Measurements from ENCODE around the gene TRRAP.

Gene TRRAP

GRCh38 chr7:98994046-98994944 is 116.0 kb downstream of the TRRAP start:
- DNase-seq: no peak

GRCh38 chr7:98995111-98995510 is 116.8 kb downstream of the TRRAP start:
- DNase-seq: no peak

- no peak for DNase-seq
These were observed 117.3 kb downstream of the TRRAP start for GRCh38 chr7:98995523-98996149.

- no peak for DNase-seq
These were observed 117.8 kb downstream of the TRRAP start for GRCh38 chr7:98996150-98996552.

- DNase-seq: no peak
These were observed 119.5 kb downstream of the TRRAP start for GRCh38 chr7:98997846-98998245.

- no peak for DNase-seq
These were observed 120.7 kb downstream of the TRRAP start for GRCh38 chr7:98998821-98999725.

GRCh38 chr7:99000196-99000903 is 122.0 kb downstream of the TRRAP start:
- DNase-seq: no peak

- no peak for DNase-seq
These were observed 122.7 kb downstream of the TRRAP start for GRCh38 chr7:99000904-99001465.

- DNase-seq: no peak
These were observed 123.3 kb downstream of the TRRAP start for GRCh38 chr7:99001482-99002147.

- no peak for DNase-seq
These were observed 124.0 kb downstream of the TRRAP start for GRCh38 chr7:99002148-99002826.

GRCh38 chr7:99002827-99003212 is 124.5 kb downstream of the TRRAP start:
- DNase-seq: no peak

GRCh38 chr7:99003419-99003818 is 125.1 kb downstream of the TRRAP start:
- no peak for DNase-seq

GRCh38 chr7:99004216-99004615 is 125.9 kb downstream of the TRRAP start:
- DNase-seq: no peak

GRCh38 chr7:99004781-99005500 is 126.6 kb downstream of the TRRAP start:
- no peak for DNase-seq

GRCh38 chr7:99005776-99006175 is 127.4 kb downstream of the TRRAP start:
- no peak for DNase-seq

GRCh38 chr7:99006739-99007424 is 128.6 kb downstream of the TRRAP start:
- no peak for DNase-seq

GRCh38 chr7:99008181-99008631 is 129.9 kb downstream of the TRRAP start:
- no peak for DNase-seq

- DNase-seq: no peak
These were observed 130.7 kb downstream of the TRRAP start for GRCh38 chr7:99008921-99009530.

- no peak for DNase-seq
These were observed 131.9 kb downstream of the TRRAP start for GRCh38 chr7:99010281-99010680.

Measured in 8988T (cell line).